GM12874 (cell line): ENCODE data around the gene SLC36A4.

Experiments used
- TF ChIP-seq, protein P1 (sequence below): IDR thresholded peaks from 2 replicates; pipeline ENCODE4 v1.5.1; 2011; ENCODE audit warnings: low read depth, mild to moderate bottlenecking, control low read depth, low read length, moderate library complexity; ENCODE audit not compliant: insufficient read depth

SLC36A4 gene

DNA sequence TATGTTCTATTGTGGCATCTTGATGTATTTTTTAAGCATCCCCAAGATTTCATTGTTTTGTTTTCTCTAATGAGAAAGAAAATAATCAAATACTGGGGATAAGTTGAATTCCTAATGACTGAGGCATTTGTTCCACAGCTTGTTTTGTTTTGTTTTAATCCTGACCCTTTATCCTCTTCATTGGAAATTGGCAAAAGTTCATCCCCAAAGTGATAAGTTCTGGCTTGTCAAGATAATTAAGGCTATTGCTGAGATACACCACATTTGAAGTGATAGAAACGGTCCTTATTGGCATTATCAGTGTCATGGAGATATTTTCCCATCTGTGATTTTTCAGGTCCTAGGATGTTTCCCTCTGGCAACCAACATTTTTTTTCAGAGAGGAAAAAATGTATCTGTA lies 65.0 kb downstream of the SLC36A4 start:
- TF ChIP-seq, protein P1, sequence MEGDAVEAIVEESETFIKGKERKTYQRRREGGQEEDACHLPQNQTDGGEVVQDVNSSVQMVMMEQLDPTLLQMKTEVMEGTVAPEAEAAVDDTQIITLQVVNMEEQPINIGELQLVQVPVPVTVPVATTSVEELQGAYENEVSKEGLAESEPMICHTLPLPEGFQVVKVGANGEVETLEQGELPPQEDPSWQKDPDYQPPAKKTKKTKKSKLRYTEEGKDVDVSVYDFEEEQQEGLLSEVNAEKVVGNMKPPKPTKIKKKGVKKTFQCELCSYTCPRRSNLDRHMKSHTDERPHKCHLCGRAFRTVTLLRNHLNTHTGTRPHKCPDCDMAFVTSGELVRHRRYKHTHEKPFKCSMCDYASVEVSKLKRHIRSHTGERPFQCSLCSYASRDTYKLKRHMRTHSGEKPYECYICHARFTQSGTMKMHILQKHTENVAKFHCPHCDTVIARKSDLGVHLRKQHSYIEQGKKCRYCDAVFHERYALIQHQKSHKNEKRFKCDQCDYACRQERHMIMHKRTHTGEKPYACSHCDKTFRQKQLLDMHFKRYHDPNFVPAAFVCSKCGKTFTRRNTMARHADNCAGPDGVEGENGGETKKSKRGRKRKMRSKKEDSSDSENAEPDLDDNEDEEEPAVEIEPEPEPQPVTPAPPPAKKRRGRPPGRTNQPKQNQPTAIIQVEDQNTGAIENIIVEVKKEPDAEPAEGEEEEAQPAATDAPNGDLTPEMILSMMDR, result no peak

DNA sequence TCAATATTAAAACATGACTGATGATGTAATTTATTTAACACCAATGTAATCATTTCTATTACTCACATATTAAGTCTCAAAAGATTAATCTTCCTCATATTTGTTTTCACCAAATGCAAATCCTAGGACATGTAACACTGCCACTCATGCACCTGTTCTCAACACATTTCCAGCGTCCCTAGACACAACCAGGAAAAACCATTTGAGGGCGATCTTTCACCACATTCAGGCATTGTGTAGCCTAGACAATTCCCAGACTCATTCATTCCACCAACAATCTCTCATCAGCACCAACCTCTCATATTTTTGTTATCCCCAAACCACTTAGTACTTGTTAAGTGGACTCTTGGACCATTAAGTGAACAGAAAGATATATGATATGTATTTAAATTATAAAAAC lies 66.1 kb downstream of the SLC36A4 start:
- TF ChIP-seq, protein P1, result no peak

DNA sequence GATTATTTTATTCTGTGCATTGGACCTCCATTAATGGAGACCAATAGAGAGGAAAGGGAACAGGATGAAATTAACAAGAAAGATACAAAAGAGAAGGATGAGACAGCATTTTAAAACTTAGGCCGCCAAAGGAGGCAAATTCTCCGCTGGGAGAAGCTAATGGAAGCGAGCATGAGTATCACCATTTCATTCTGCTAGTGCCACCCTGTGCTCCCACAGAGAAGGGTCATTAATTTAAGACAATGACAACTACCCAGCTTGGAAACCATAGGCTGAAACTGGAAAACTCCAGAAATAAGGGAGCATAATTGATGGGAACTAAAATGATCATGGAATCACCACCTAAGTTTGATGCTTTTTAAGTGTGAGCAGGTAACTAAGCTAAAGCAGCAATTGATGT lies 69.2 kb downstream of the SLC36A4 start:
- TF ChIP-seq, protein P1, result no peak

DNA sequence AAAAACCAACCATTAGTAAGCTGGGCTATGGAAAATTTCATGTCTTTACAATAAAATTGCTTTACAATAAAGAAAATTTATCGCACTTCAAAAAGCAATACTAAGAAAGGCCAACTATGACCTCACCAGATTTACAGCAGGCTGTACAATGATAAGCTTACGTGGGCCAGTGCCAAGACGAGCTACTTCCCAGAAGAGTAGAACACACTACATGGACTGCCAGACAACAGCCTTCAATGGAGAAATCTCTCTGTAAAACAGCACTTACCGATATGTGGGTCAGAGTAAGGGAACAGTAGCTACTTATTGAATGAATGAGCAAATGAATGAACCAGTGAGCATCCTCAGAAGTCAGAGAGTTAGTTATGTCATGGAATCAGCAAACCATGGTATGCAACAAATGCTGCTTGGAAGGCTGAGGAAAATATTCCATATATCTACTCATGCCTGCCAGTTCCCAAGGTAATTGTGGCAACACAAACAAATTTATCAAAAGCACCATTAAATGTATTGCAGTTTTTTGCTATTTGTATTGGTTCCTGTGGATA lies 74.4 kb downstream of the SLC36A4 start:
- TF ChIP-seq, protein P1, result no peak

DNA sequence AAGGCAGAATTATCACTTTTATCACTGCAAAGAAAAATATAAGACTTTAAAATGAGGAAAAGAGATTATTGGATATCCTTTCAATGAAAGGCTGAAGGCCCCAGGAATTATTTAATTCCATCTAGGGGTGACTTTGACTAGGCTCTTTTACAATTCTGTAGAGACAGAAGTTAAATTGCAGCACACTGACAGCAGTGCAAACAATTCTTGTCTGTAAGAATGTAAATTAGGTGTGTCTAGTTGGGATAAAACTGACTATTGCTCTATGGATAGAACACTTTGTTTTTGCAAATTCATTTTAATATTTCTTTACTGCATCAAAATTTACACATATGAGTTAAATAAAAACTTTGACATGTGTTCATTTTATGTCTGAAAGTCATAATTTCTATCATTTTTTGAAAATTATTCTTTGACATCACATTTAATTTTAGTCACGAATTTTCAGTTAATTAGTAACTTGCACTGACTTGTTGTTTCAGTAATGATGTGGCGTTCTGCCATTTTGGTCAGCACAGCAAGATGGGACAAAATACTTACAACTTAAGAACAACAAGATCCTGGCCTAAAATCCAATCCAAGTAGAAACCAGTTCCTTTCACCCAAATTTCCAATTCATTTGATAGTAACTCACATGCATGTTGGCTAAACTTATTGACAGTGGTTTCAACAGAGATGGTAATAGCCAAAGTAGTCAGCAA lies 75.1 kb downstream of the SLC36A4 start:
- TF ChIP-seq, protein P1, result no peak

DNA sequence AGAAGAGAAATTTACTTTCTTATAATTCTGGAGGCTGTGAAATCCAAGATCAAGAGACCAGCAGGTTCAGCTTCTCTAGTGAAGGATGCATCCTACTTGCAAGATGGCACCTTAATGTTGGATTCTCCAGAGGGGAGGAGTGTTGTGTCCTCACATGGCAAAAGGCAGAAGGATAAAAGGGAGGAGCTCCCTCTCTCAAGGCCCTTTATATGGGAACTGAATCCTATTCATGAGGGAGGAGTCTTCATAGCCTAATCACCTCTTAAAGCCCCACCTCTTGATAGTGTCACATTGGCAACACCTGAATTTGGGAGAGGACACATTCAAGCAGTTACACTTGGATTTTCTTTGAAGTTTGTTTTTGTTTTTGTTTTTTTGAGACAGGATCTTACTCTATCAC lies 79.5 kb downstream of the SLC36A4 start:
- TF ChIP-seq, protein P1, result no peak

DNA sequence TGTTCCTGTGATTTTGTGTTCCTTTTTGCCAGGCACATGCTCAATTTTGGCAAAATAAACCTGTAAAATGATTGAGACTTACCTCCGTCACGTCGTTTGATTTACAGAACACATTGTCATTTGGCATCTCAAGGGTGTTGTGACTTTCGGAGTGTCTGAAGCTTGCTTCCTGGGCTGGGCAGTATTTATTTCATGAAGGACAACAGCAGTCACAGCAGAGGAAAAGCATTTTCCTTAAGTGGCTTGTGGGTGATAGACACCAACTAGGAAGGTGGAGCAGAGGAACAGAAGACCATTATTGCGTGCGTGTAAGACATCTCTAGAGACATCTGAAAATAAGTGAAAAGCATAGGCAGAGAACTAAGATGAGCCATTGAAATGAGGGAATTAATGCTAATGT lies 80.2 kb downstream of the SLC36A4 start:
- TF ChIP-seq, protein P1, result no peak
